ENCODE measurements around the gene SCN8A. TPM values are rescaled to one million over a fixed set of nuclear protein-coding genes. Genes with fewer than 3 reads are reported as not detected.
A peak's percentile ranks its signal among the peaks of the same experiment; 100 is the strongest.

Gene SCN8A
- total RNA-seq, 1 experiment from 2014 or later: 4.3 TPM

GRCh38 chr12:51814311-51815088 lies 223.5 kb downstream of the SCN8A start:
- Histone ChIP-seq H3K27me3 (replicated peaks) (peaks cover 3% of the 10 kb centered on the region; the same call in 1 of the 2 replicates), H3K4me1 (replicated peaks) (peaks cover 12% of the 10 kb centered on the region), H3K36me3 (no peaks in the 10 kb centered on the region), H3K4me3 (peak overlapping the region; percentile 41), H3K27ac (no peak overlapping the region), H3K9me3 (replicated peaks) (0 out of 2 replicates have a peak, but pooled peaks cover 3% of the 10 kb centered on the region)
- peak in 1 of 2 experiments; percentile 65 for DNase-seq (ENCODE audit: low read depth in 1 of 2, low spot score in 2 of 2)

GRCh38 chr12:51815571-51815970 lies 224.5 kb downstream of the SCN8A start:
- no peak for DNase-seq (ENCODE audit: low read depth in 1 of 2, low spot score in 2 of 2)
- Histone ChIP-seq H3K9me3 (replicated peaks) (0 out of 2 replicates have a peak, but pooled peaks cover 3% of the 10 kb centered on the region), H3K27ac (no peak overlapping the region), H3K27me3 (replicated peaks) (peaks cover 3% of the 10 kb centered on the region; the same call in 1 of the 2 replicates), H3K4me3 (no peak overlapping the region), H3K4me1 (replicated peaks) (peaks cover 15% of the 10 kb centered on the region), H3K36me3 (no peaks in the 10 kb centered on the region)

- Histone ChIP-seq H3K36me3 (no peaks in the 10 kb centered on the region), H3K9me3 (replicated peaks) (0 out of 2 replicates have a peak, but pooled peaks cover 3% of the 10 kb centered on the region), H3K4me3 (no peak overlapping the region), H3K4me1 (replicated peaks) (peaks cover 22% of the 10 kb centered on the region), H3K27me3 (replicated peaks) (peaks cover 3% of the 10 kb centered on the region; the same call in 1 of the 2 replicates), H3K27ac (no peak overlapping the region)
- DNase-seq (ENCODE audit: low read depth in 1 of 2, low spot score in 2 of 2): no peak
Observed at GRCh38 chr12:51817027-51817953, 226.3 kb downstream of the SCN8A start.

DNA sequence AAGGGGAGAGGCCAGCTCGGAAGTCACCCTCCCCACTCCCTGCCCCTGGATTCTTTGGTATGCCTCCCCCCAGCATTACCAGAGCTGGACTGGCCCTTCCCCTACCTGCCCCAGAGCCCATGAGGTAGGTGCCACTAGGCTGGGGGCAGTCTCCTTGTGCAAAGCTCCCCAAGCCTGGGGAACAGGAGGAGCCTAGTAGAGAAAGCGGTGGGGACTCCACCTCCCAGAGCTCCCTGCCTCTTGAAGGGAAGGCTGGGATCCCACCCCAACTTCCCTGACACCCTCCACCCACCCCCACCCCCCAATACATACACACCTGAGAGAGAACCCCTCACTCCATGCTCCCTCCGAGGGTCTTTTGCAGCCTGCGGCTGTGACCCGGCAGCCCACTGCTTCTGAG lies 227.1 kb downstream of the SCN8A start:
- Histone ChIP-seq H3K4me3 (no peak overlapping the region), H3K36me3 (no peaks in the 10 kb centered on the region), H3K9me3 (replicated peaks) (0 out of 2 replicates have a peak, but pooled peaks cover 3% of the 10 kb centered on the region), H3K27ac (no peak overlapping the region), H3K27me3 (replicated peaks) (peaks cover 3% of the 10 kb centered on the region; the same call in 1 of the 2 replicates), H3K4me1 (replicated peaks) (peaks cover 22% of the 10 kb centered on the region)
- no peak for DNase-seq (ENCODE audit: low read depth in 1 of 2, low spot score in 2 of 2)

DNA sequence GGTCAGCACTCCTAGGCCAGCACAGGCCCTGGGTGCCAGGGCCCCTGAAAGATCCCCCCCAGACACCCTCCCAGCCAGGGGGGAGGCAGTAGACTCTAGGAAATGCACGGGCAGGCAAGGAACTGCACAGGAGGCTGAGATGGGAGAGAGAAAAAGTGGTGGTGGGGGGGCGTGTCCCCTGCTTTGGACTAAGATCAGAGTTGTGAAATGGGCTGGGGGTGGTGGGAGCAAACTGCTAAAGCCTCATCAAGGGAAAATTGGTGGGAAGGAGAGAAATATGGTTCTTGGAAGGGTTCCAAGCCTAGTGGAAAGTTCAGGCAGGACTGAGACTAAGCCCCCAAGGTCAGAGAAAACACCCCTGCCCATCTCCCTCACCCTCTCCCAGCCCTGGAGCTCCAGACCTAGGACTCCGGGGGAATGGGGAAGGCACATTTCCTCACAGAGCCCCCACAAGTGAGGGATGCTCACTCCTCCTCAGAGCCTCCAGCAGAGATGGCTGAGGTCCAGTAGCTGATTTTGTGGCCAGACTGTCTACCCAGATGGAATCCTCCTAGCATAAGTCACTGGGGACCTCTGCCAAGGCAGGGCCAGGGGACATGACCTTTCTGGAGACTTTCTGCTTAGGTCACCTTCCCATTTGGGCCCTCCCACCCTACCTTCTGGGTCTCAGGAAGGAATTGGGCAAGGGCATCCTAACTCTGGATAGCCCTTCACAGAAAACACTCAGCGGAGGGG lies 227.7 kb downstream of the SCN8A start:
- Histone ChIP-seq H3K36me3 (no peaks in the 10 kb centered on the region), H3K27ac (no peak overlapping the region), H3K27me3 (replicated peaks) (peaks cover 3% of the 10 kb centered on the region; the same call in 1 of the 2 replicates), H3K4me1 (replicated peaks) (peaks cover 21% of the 10 kb centered on the region), H3K9me3 (replicated peaks) (0 out of 2 replicates have a peak, but pooled peaks cover 3% of the 10 kb centered on the region), H3K4me3 (no peak overlapping the region)
- no peak for DNase-seq (ENCODE audit: low read depth in 1 of 2, low spot score in 2 of 2)

GRCh38 chr12:51819736-51820525 lies 228.9 kb downstream of the SCN8A start:
- DNase-seq (ENCODE audit: low read depth in 1 of 2, low spot score in 2 of 2): no peak
- H3K4me3 ChIP-seq: peak overlapping the region; percentile 39
- H3K27me3 ChIP-seq (replicated peaks): no peaks in the 10 kb centered on the region; the same call in 1 of the 2 replicates
- no peak overlapping the region for H3K27ac ChIP-seq
- H3K36me3 ChIP-seq: no peaks in the 10 kb centered on the region
- H3K9me3 ChIP-seq (replicated peaks): no peaks in the 10 kb centered on the region
- H3K4me1 ChIP-seq (replicated peaks): peaks cover 10% of the 10 kb centered on the region

- Histone ChIP-seq H3K9me3 (replicated peaks) (no peaks in the 10 kb centered on the region), H3K4me1 (replicated peaks) (peaks cover 10% of the 10 kb centered on the region), H3K36me3 (no peaks in the 10 kb centered on the region), H3K27me3 (replicated peaks) (no peaks in the 10 kb centered on the region), H3K27ac (no peak overlapping the region), H3K4me3 (peak overlapping the region; percentile 39)
- DNase-seq (ENCODE audit: low read depth in 1 of 2, low spot score in 2 of 2): peak; percentile 36 to 49
Observed at GRCh38 chr12:51820526-51821439, 229.8 kb downstream of the SCN8A start.

DNA sequence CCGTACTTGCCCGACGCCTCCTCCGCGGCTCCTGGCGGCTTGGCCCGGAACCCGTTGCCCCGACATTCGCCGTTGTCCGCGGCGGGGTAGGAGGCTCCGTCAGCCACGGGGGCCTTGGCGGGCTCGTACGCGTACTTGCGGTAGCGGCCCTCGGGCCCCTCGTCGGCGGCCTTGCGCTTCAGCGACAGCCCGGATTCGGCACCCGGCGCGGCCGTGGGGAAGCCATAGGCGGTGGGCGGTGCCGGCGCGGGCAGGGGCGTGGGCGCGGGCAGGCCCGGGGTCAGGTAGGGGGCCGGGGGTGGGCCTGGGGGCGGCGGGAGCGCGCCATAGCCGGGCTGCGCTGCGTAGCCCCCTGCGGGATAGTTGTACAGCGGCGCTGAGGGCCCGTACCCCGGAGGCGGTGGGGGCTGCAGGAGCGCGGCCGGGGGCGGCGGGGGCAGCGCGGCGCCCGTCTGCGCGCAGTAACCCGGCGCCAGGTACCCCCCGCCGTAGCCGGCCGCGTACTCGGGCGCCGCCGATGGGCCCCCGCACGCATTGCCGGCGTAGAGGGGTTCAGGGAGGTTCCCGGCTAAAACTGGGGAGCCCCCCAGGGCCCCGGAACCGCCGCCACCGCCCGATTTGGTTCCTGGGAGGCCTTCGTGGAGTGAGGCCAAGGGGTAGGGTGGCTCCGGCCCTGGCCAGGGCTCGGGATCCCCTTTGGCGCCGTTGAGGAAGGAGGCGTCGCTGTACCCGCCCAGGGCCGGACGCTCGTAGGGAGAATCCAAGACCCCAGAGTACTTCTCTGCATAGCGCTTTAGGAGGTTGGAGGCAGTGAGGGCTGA lies 230.6 kb downstream of the SCN8A start:
- Histone ChIP-seq H3K36me3 (no peaks in the 10 kb centered on the region), H3K4me3 (no peak overlapping the region), H3K27me3 (replicated peaks) (no peaks in the 10 kb centered on the region), H3K9me3 (replicated peaks) (no peaks in the 10 kb centered on the region), H3K4me1 (replicated peaks) (peaks cover 10% of the 10 kb centered on the region), H3K27ac (no peak overlapping the region)
- no peak for DNase-seq (ENCODE audit: low read depth in 1 of 2, low spot score in 2 of 2)

GRCh38 chr12:51822261-51822616 lies 231.2 kb downstream of the SCN8A start:
- no peak overlapping the region for H3K27ac ChIP-seq
- no peak for DNase-seq (ENCODE audit: low read depth in 1 of 2, low spot score in 2 of 2)
- H3K36me3 ChIP-seq: no peaks in the 10 kb centered on the region
- no peaks in the 10 kb centered on the region for H3K9me3 ChIP-seq (replicated peaks)
- H3K4me1 ChIP-seq (replicated peaks): peaks cover 10% of the 10 kb centered on the region
- no peaks in the 10 kb centered on the region for H3K27me3 ChIP-seq (replicated peaks)
- H3K4me3 ChIP-seq: no peak overlapping the region

- Histone ChIP-seq H3K27me3 (replicated peaks) (no peaks in the 10 kb centered on the region), H3K4me1 (replicated peaks) (peaks cover 10% of the 10 kb centered on the region), H3K9me3 (replicated peaks) (no peaks in the 10 kb centered on the region), H3K27ac (no peak overlapping the region), H3K36me3 (no peaks in the 10 kb centered on the region), H3K4me3 (no peak overlapping the region)
- DNase-seq (ENCODE audit: low read depth in 1 of 2, low spot score in 2 of 2): no peak
Observed at GRCh38 chr12:51822956-51823355, 231.9 kb downstream of the SCN8A start.

DNA sequence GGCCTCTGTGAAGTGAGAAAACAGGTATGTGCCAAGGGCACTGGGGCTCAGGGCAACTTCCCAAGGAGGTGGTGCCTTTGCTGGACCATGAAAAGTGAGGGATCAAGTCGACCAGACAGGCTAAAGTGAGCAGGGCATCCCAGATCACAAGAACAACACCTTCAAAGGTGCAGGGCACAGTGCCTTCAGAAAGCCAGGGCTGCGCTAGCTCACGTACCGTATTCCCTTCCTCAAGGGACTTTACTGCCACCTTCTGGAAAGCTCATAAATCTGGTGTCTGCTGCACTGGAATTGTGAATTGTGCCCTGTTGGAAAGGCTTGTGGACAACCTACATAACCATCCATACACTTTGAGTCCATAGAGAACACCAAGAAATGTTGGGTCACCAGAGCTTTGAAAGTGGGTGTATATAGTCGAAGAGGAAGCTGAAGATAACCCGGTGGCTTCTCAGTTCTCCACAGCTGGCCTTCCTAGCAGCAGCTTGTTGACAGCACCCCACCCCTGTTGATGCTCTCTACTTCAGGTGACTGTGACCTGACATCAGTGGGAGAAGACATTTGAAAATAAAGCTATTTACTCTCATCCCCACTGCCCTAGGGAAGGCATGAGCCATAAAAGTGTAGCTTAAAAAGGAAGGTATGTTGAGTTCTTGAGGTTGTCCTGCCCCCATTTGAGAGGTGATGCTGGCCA lies 233.0 kb downstream of the SCN8A start:
- Histone ChIP-seq H3K4me3 (no peak overlapping the region), H3K9me3 (replicated peaks) (no peaks in the 10 kb centered on the region), H3K36me3 (no peaks in the 10 kb centered on the region), H3K4me1 (replicated peaks) (peaks cover 10% of the 10 kb centered on the region), H3K27me3 (replicated peaks) (no peaks in the 10 kb centered on the region), H3K27ac (no peak overlapping the region)
- DNase-seq (ENCODE audit: low read depth in 1 of 2, low spot score in 2 of 2): peak in 1 of 2 experiments; percentile 23
